ENCODE data around the gene GOLIM4.
"Not testable (repeated sequence)": the region's sequence is repeated elsewhere in the genome, so short reads cannot be mapped to it uniquely, and the experiment has no call there.

The GOLIM4 gene

GRCh38 chr3:168134931-168135330 is 39.2 kb upstream of the GOLIM4 start:
- Histone ChIP-seq H3K4me2 (ENCODE audit: low read length) (no peak overlapping the region), H3K36me3 (ENCODE audit: control insufficient read depth, insufficient read depth, low read length) (no peaks in the 10 kb centered on the region), H3K4me3 (ENCODE audit: low read depth, low read length) (no peak overlapping the region), H3K27ac (no peak overlapping the region), H3K9me3 (ENCODE audit: control insufficient read depth, low read length) (no peaks in the 10 kb centered on the region), H3K79me2 (no peaks in the 10 kb centered on the region), H3K27me3 (ENCODE audit: control insufficient read depth, insufficient read depth, low read length) (no peaks in the 10 kb centered on the region), H3K4me1 (no peaks in the 10 kb centered on the region), H2AFZ (no peak overlapping the region), H3K9ac (no peak overlapping the region)
- TF ChIP-seq CTCF (IDR thresholded peaks at IDR 0.05), result no peak

GRCh38 chr3:168130250-168130649 is 34.5 kb upstream of the GOLIM4 start:
- not testable (repeated sequence) for H3K27me3 ChIP-seq (ENCODE audit: control insufficient read depth, insufficient read depth, low read length)

GRCh38 chr3:168128463-168128862 is 32.7 kb upstream of the GOLIM4 start:
- not testable (repeated sequence) for H3K9ac ChIP-seq; H3K4me3 ChIP-seq (ENCODE audit: low read depth, low read length); H3K4me1 ChIP-seq; H3K9me3 ChIP-seq (ENCODE audit: control insufficient read depth, low read length); H3K36me3 ChIP-seq (ENCODE audit: control insufficient read depth, insufficient read depth, low read length); H3K27me3 ChIP-seq (ENCODE audit: control insufficient read depth, insufficient read depth, low read length); H3K27ac ChIP-seq; H3K79me2 ChIP-seq; H2AFZ ChIP-seq; H3K4me2 ChIP-seq (ENCODE audit: low read length)

More at GRCh38 chr3:168130250-168130649, 34.5 kb upstream of the GOLIM4 start:
- H3K9ac ChIP-seq; H3K4me1 ChIP-seq; H3K4me3 ChIP-seq (ENCODE audit: low read depth, low read length); H3K36me3 ChIP-seq (ENCODE audit: control insufficient read depth, insufficient read depth, low read length); H3K9me3 ChIP-seq (ENCODE audit: control insufficient read depth, low read length); H2AFZ ChIP-seq; H3K4me2 ChIP-seq (ENCODE audit: low read length); H3K79me2 ChIP-seq; H3K27ac ChIP-seq: not testable (repeated sequence)

GRCh38 chr3:168127466-168127865 is 31.7 kb upstream of the GOLIM4 start:
- Histone ChIP-seq H3K79me2 (no peaks in the 10 kb centered on the region), H2AFZ (no peak overlapping the region), H3K27ac (no peak overlapping the region), H3K4me1 (no peaks in the 10 kb centered on the region), H3K4me2 (ENCODE audit: low read length) (no peak overlapping the region), H3K4me3 (ENCODE audit: low read depth, low read length) (no peak overlapping the region), H3K9ac (no peak overlapping the region), H3K27me3 (ENCODE audit: control insufficient read depth, insufficient read depth, low read length) (no peaks in the 10 kb centered on the region), H3K9me3 (ENCODE audit: control insufficient read depth, low read length) (peaks cover 4% of the 10 kb centered on the region), H3K36me3 (ENCODE audit: control insufficient read depth, insufficient read depth, low read length) (no peaks in the 10 kb centered on the region)
- no peak for TF ChIP-seq CTCF (IDR thresholded peaks at IDR 0.05)

GRCh38 chr3:168124791-168125190 is 29.1 kb upstream of the GOLIM4 start:
- Histone ChIP-seq H3K27ac (no peak overlapping the region), H3K9me3 (ENCODE audit: control insufficient read depth, low read length) (peaks cover 4% of the 10 kb centered on the region), H3K36me3 (ENCODE audit: control insufficient read depth, insufficient read depth, low read length) (no peaks in the 10 kb centered on the region), H3K4me1 (no peaks in the 10 kb centered on the region), H3K4me2 (ENCODE audit: low read length) (no peak overlapping the region), H3K4me3 (ENCODE audit: low read depth, low read length) (no peak overlapping the region), H2AFZ (no peak overlapping the region), H3K27me3 (ENCODE audit: control insufficient read depth, insufficient read depth, low read length) (no peaks in the 10 kb centered on the region), H3K79me2 (no peaks in the 10 kb centered on the region), H3K9ac (no peak overlapping the region)
- TF ChIP-seq CTCF (IDR thresholded peaks at IDR 0.05), result no peak

GRCh38 chr3:168124291-168124690 is 28.6 kb upstream of the GOLIM4 start:
- Histone ChIP-seq H3K4me1 (no peaks in the 10 kb centered on the region), H3K4me2 (ENCODE audit: low read length) (no peak overlapping the region), H3K4me3 (ENCODE audit: low read depth, low read length) (no peak overlapping the region), H3K79me2 (no peaks in the 10 kb centered on the region), H3K36me3 (ENCODE audit: control insufficient read depth, insufficient read depth, low read length) (no peaks in the 10 kb centered on the region), H3K9me3 (ENCODE audit: control insufficient read depth, low read length) (peaks cover 4% of the 10 kb centered on the region), H3K9ac (no peak overlapping the region), H3K27me3 (ENCODE audit: control insufficient read depth, insufficient read depth, low read length) (no peaks in the 10 kb centered on the region), H3K27ac (no peak overlapping the region), H2AFZ (no peak overlapping the region)
- no peak for TF ChIP-seq CTCF (IDR thresholded peaks at IDR 0.05)
